ENCODE data around the gene MVD. TPM values are rescaled to one million over a fixed set of nuclear protein-coding genes. Genes with fewer than 3 reads are reported as not detected.

The MVD gene
- total and polyA plus RNA-seq, 2 of the 13 experiments (the other 11 are each of a cell fraction or from before 2014, with no cell fraction given), result 28.1 to 187 TPM

GRCh38 chr16:88702371-88703210 is 39.7 kb upstream of the MVD start (continued):
- TF ChIP-seq POGK (CRISPR knock-in tag; conservative IDR thresholded peaks at IDR 0.05), result no peak
- no peak for TF ChIP-seq ZKSCAN1 (IDR thresholded peaks at IDR 0.05; ENCODE audit: low read length)
- TF ChIP-seq ZNF614 (CRISPR knock-in tag; IDR thresholded peaks at IDR 0.05; ENCODE audit: borderline replicate concordance), result no peak
- no peak for TF ChIP-seq ZNF616 (CRISPR knock-in tag; IDR thresholded peaks at IDR 0.05; ENCODE audit: low read depth)
- no peak for TF ChIP-seq ZNF512 (CRISPR knock-in tag; IDR thresholded peaks at IDR 0.05)
- TF ChIP-seq ZNF747 (CRISPR knock-in tag; IDR thresholded peaks at IDR 0.05; ENCODE audit: borderline replicate concordance), result no peak
- no peak for TF ChIP-seq CREB3 (CRISPR knock-in tag; IDR thresholded peaks at IDR 0.05)
- no peak for TF ChIP-seq BCLAF1 (IDR thresholded peaks at IDR 0.05)
- TF ChIP-seq RBM39 (IDR thresholded peaks at IDR 0.05; ENCODE audit: low read depth, low read length, poor library complexity, severe bottlenecking), result no peak

Measured in HepG2 (cell line).